CD4-positive, alpha-beta memory T cell (primary cell): ENCODE data around the gene TPM4. TPM values are rescaled to one million over a fixed set of nuclear protein-coding genes. Genes with fewer than 3 reads are reported as not detected.

Source experiments
- CTCF ChIA-PET: fragments of 350-600 bp; sonication (Branson Sonifier 250); formaldehyde crosslinking; loops from one replicate; lab custom pipeline; 2021; ENCODE audit warnings: inconsistent platforms; ENCODE audit not compliant: partially characterized antibody; lab: Charles Lee
- POLR2A ChIA-PET: fragments of 350-600 bp; sonication (Branson Sonifier 250); formaldehyde crosslinking; loops from one replicate; lab custom pipeline; 2021; ENCODE audit not compliant: partially characterized antibody; lab: Charles Lee
- DNase-seq, 5 donors: peaks; one replicate each; pipeline versions ENCODE4 v3.0.0 to v3.0.0-alpha.2; 2020 to 2022; ENCODE audit warnings: mixed read lengths in 1 of 5
- H3K27ac ChIP-seq: one replicate; pipeline ENCODE4 v1.7.0; 2013; ENCODE audit warnings: low read depth, low read length
- H3K27me3 ChIP-seq: 2 replicates; pipeline ENCODE4 v1.7.0; 2013; ENCODE audit warnings: mild to moderate bottlenecking, low read length, moderate library complexity; ENCODE audit not compliant: insufficient read depth
- H3K36me3 ChIP-seq: 2 replicates; pipeline ENCODE4 v1.7.0; 2013; ENCODE audit warnings: mild to moderate bottlenecking, low read length, moderate library complexity; ENCODE audit not compliant: insufficient read depth
- H3K4me1 ChIP-seq: 2 replicates; pipeline ENCODE4 v1.7.0; 2013; ENCODE audit warnings: mild to moderate bottlenecking, low read length, moderate library complexity; ENCODE audit not compliant: insufficient read depth
- H3K4me3 ChIP-seq, 2 donors: one replicate each; pipeline ENCODE4 v1.7.0; 2013; ENCODE audit warnings: low read length in 2 of 2, mild to moderate bottlenecking in 1 of 2
- H3K9me3 ChIP-seq, 2 donors: one replicate each; pipeline ENCODE4 v1.7.0; 2013; ENCODE audit warnings: low read length in 2 of 2, control low read depth in 1 of 2; ENCODE audit not compliant: control insufficient read depth in 1 of 2
- H3K27ac Mint-ChIP-seq, 7 donors: one replicate each; pipeline ENCODE4 v1.8.0; 2020 to 2021; ENCODE audit warnings: mixed read lengths in 7 of 7, mild to moderate bottlenecking in 6 of 7, inconsistent platforms in 3 of 7, moderate library complexity in 3 of 7
- H3K27me3 Mint-ChIP-seq, 2 donors: one replicate each; pipeline ENCODE4 v1.8.0; 2020 to 2021; ENCODE audit warnings: mixed read lengths in 2 of 2
- H3K36me3 Mint-ChIP-seq, 2 donors: one replicate each; pipeline ENCODE4 v1.8.0; 2020 to 2021; ENCODE audit warnings: mixed read lengths in 2 of 2, inconsistent platforms in 1 of 2, mild to moderate bottlenecking in 1 of 2
- H3K4me1 Mint-ChIP-seq, 4 donors: one replicate each; pipeline ENCODE4 v1.8.0; 2020 to 2021; ENCODE audit warnings: mixed read lengths in 4 of 4, mild to moderate bottlenecking in 1 of 4
- H3K4me3 Mint-ChIP-seq, 8 donors: one replicate each; pipeline ENCODE4 v1.8.0; 2020 to 2021; ENCODE audit warnings: mixed read lengths in 8 of 8, mild to moderate bottlenecking in 7 of 8, moderate library complexity in 6 of 8, inconsistent platforms in 3 of 8
- H3K9me3 Mint-ChIP-seq, 8 donors: one replicate each; pipeline ENCODE4 v1.8.0; 2020 to 2021; ENCODE audit warnings: mixed read lengths in 8 of 8, mild to moderate bottlenecking in 5 of 8, inconsistent platforms in 3 of 8, moderate library complexity in 1 of 8
- intact Hi-C: fragments of 100-400 bp; cut with micrococcal nuclease; formaldehyde crosslinking; loops from one replicate; pipeline ENCODE4 v1.15.1; 2023
- polyA plus RNA-seq, 2 donors: library from polyadenylated mRNA; unstranded; fragments of 300-500 nt; fragmentation: Illumina TruSeq; gene quantifications; one replicate each; pipeline ENCODE4 v1.2.3, GENCODE V29; 2021
- total RNA-seq, 2 experiments: library from RNA; stranded (reverse); gene quantifications; one replicate each; pipeline ENCODE4 v1.2.3, GENCODE V29; 2021

TPM4 gene
- total and polyA plus RNA-seq, 4 experiments from 2014 or later, result 76.7 to 134 (median 95.8) TPM

DNA sequence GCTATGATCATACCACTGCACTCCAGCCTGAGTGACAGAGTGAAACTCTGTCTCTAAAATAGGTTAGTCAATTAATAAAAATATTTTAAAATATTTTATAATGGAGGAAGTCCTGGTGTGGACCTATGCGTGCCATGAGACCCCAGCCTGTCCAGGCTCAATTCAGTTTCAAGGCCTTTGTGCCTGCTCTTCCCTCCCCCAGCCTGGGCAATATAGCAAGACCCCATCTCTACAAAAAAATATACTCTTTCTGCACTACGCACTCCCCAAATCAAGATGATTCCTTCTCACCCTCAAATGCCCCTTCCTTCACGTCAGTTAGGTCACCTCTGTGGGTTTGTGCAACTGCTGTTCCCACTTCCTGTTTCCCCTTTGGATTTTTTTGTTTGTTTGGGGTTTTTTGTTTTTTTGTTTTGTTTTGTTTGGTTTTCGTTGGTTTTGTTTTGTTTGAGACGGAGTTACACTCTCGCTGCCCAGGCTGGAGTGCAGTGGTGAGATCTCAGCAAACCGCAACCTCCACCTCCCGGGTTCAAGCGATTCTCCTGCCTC lies 65.8 kb downstream of the TPM4 start:
- Histone ChIP-seq H3K36me3 (no peaks in the 10 kb centered on the region), H3K4me3 (no peak overlapping the region), H3K27me3 (no peaks in the 10 kb centered on the region), H3K27ac (no peak overlapping the region), H3K9me3 (no peaks in the 10 kb centered on the region), H3K4me1 (peaks cover 42% of the 10 kb centered on the region)
- no peak for DNase-seq
- H3K27ac Mint-ChIP-seq, result peak overlapping the region in 4 of 7 donors; percentile 54 to 87 (median 74)
- no peaks in the 10 kb centered on the region for H3K27me3 Mint-ChIP-seq
- peak overlapping the region in 4 of 8 donors; percentile 10 to 61 (median 21) for H3K4me3 Mint-ChIP-seq
- peaks cover 20 to 52% (median 34%) of the 10 kb centered on the region in 4 donors for H3K4me1 Mint-ChIP-seq
- peaks cover 0 to 7% of the 10 kb centered on the region in 2 donors for H3K36me3 Mint-ChIP-seq
- no peaks in the 10 kb centered on the region for H3K9me3 Mint-ChIP-seq
- ChIA-PET CTCF (interaction anchor here (1.2 to 2.8 kb wide), 3 partner anchors 9 to 101 kb away, joined by 5 to 12 read pairs (median 8); no protein-coding TSS in a partner anchor), POLR2A (no interaction called here)
- intact Hi-C loops, result loop anchor here (2.0 kb wide), 1 partner anchor 23 kb away; no protein-coding TSS in a partner anchor

DNA sequence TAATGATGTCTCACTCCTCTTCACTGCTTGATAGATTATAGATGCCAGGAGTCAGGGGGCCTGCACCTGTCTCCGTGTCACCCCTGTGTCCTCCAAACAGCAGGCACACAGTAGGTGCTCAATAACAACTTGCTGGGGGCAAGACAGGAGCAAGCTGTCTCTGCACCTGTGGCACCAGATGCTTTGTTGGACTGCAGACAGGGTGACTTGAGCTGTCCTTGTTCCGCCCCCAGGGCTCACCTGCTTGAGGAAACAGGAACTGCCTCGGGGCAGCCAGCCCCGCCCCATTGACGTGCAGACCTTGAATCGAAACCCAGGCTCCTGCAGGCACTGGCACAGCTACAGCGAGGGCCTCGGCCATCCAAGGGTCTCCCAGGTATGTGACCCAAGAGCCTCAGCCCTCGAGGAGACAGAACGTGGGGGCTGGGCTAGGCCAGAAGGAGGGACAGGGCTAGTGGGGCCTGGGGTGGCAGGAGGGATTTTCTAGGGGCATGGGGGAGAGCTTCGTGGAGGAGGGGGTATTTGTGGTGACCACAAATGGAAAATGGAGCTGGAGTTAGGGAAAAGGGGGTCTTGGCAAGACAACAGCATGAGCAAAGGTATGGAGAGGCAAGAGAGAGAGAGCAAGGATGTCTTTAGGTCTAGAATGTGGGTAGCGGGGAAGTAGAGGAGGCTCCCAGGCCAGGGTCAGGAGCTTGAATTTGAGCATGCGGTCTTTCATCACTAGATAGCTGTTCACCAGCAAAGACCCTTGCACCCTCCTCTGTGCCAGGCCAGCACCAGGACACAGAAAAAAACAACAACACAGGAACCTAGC lies 67.3 kb downstream of the TPM4 start, which contains the start of gene HSH2D:
Gene HSH2D (plus strand): TSS at position 287 of the 817 bp plus-strand sequence. CDS start 5,066 bp downstream, outside the sequence.
- POLR2A ChIA-PET, result interaction anchor here (0.6 to 2.7 kb wide), 15 partner anchors 14 to 787 kb away, joined by 3 to 18 read pairs (median 5); partner anchors contain the start of genes KLF2, RAB8A and TPM4
- peaks cover 0 to 9% of the 10 kb centered on the region in 2 donors for H3K36me3 Mint-ChIP-seq
- no peaks in the 10 kb centered on the region for H3K27me3 Mint-ChIP-seq
- peak within 1 kb of the TSS; percentile 74 to 84 for H3K4me3 ChIP-seq
- H3K27ac ChIP-seq, result peak within 1 kb of the TSS; percentile 82
- peak within 1 kb of the TSS; percentile 83 to 99 (median 96) for H3K27ac Mint-ChIP-seq
- H3K4me1 ChIP-seq, result peaks cover 42% of the 10 kb centered on the region
- intact Hi-C loops, result loop anchor here (1.0 to 2.0 kb wide), 3 partner anchors 25 to 42 kb away; partner anchors contain the start of genes FAM32A and RAB8A
- H3K4me1 Mint-ChIP-seq, result peaks cover 20 to 51% (median 33%) of the 10 kb centered on the region in 4 donors
- CTCF ChIA-PET, result interaction anchor here (0.5 to 2.8 kb wide), 15 partner anchors 10 to 332 kb away, joined by 3 to 17 read pairs (median 5); partner anchors contain the start of gene FAM32A
- H3K27me3 ChIP-seq, result no peaks in the 10 kb centered on the region
- H3K9me3 Mint-ChIP-seq, result no peaks in the 10 kb centered on the region
- H3K9me3 ChIP-seq, result no peaks in the 10 kb centered on the region
- DNase-seq, result peak; percentile 76 to 87 (median 79)
- peak within 1 kb of the TSS; percentile 91 to 97 (median 95) for H3K4me3 Mint-ChIP-seq
- peaks cover 2% of the 10 kb centered on the region for H3K36me3 ChIP-seq

DNA sequence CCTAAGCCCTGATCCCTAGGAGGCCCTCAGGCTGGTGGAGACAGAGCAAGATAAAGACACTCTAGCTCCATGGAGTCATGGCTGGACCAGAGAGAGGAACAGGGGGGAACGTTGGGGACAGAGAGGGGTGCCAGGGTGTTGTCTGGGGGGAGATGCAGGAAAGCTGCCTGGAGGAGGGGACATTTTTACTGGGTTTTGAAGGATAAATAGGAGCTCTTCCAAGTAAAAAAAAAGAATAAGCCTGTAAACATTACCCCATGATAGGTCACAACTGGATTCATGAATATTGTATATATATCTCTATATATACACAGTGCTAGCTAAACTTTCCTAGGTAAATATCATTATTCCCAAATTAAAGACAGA lies 67.9 kb downstream of the TPM4 start:
- Mint-ChIP-seq H3K27ac (peak overlapping the region; percentile 83 to 99 (median 96)), H3K9me3 (no peaks in the 10 kb centered on the region), H3K4me1 (peaks cover 22 to 49% (median 33%) of the 10 kb centered on the region in 4 donors), H3K27me3 (no peaks in the 10 kb centered on the region), H3K36me3 (peaks cover 0 to 15% of the 10 kb centered on the region in 2 donors), H3K4me3 (peak overlapping the region; percentile 91 to 97 (median 95))
- Histone ChIP-seq H3K36me3 (peaks cover 8% of the 10 kb centered on the region), H3K4me1 (peaks cover 42% of the 10 kb centered on the region), H3K4me3 (peak overlapping the region; percentile 74 to 84), H3K9me3 (no peaks in the 10 kb centered on the region), H3K27me3 (no peaks in the 10 kb centered on the region), H3K27ac (peak overlapping the region; percentile 82)
- ChIA-PET CTCF (interaction anchor here (0.9 to 2.8 kb wide), 13 partner anchors 10 to 333 kb away, joined by 3 to 17 read pairs (median 6); partner anchors contain the start of gene FAM32A), POLR2A (interaction anchor here (0.6 to 2.7 kb wide), 14 partner anchors 14 to 788 kb away, joined by 3 to 18 read pairs (median 5); partner anchors contain the start of genes KLF2, RAB8A and TPM4)
- intact Hi-C loops, result no loop called here
- no peak for DNase-seq

GRCh38 chr19:16146112-16146511 lies 69.8 kb downstream of the TPM4 start:
- Histone ChIP-seq H3K4me1 (peaks cover 36% of the 10 kb centered on the region), H3K36me3 (peaks cover 17% of the 10 kb centered on the region)

GRCh38 chr19:16148443-16149229 lies 72.3 kb downstream of the TPM4 start:
- Mint-ChIP-seq H3K36me3 (peaks cover 9 to 37% of the 10 kb centered on the region in 2 donors), H3K4me1 (peaks cover 9 to 21% (median 17%) of the 10 kb centered on the region in 4 donors), H3K27ac (no peak overlapping the region), H3K4me3 (no peak overlapping the region), H3K9me3 (no peaks in the 10 kb centered on the region), H3K27me3 (no peaks in the 10 kb centered on the region)
- H3K9me3 ChIP-seq, result no peaks in the 10 kb centered on the region
- H3K4me3 ChIP-seq, result no peak overlapping the region
- no peaks in the 10 kb centered on the region for H3K27me3 ChIP-seq
- H3K36me3 ChIP-seq, result peaks cover 34% of the 10 kb centered on the region
- peaks cover 30% of the 10 kb centered on the region for H3K4me1 ChIP-seq
- no peak for DNase-seq
- ChIA-PET POLR2A (no interaction called here), CTCF (interaction anchor here (1.0 to 1.5 kb wide), 3 partner anchors 37 to 87 kb away, joined by 3 to 6 read pairs (median 3); partner anchors contain the start of gene FAM32A)
- H3K27ac ChIP-seq, result no peak overlapping the region
- intact Hi-C loops, result no loop called here

More at GRCh38 chr19:16146112-16146511, 69.8 kb downstream of the TPM4 start:
- intact Hi-C loops, result no loop called here
- DNase-seq, result no peak
- H3K9me3 Mint-ChIP-seq, result no peaks in the 10 kb centered on the region
- Histone ChIP-seq H3K27me3 (no peaks in the 10 kb centered on the region), H3K9me3 (no peaks in the 10 kb centered on the region), H3K27ac (no peak overlapping the region), H3K4me3 (no peak overlapping the region)
- POLR2A ChIA-PET, result interaction anchor here (0.8 to 1.5 kb wide), 2 partner anchors 12 to 51 kb away, joined by 3 to 5 read pairs; no protein-coding TSS in a partner anchor
- CTCF ChIA-PET, result no interaction called here
- peak overlapping the region in 1 of 7 donors; percentile 76 for H3K27ac Mint-ChIP-seq
- no peaks in the 10 kb centered on the region for H3K27me3 Mint-ChIP-seq
- H3K4me3 Mint-ChIP-seq, result peak overlapping the region in 3 of 8 donors; percentile 12 to 46 (median 24)
- H3K4me1 Mint-ChIP-seq, result peaks cover 17 to 36% (median 28%) of the 10 kb centered on the region in 4 donors
- H3K36me3 Mint-ChIP-seq, result peaks cover 0 to 24% of the 10 kb centered on the region in 2 donors
